ENCODE results near the gene HPCAL1.

DNA sequence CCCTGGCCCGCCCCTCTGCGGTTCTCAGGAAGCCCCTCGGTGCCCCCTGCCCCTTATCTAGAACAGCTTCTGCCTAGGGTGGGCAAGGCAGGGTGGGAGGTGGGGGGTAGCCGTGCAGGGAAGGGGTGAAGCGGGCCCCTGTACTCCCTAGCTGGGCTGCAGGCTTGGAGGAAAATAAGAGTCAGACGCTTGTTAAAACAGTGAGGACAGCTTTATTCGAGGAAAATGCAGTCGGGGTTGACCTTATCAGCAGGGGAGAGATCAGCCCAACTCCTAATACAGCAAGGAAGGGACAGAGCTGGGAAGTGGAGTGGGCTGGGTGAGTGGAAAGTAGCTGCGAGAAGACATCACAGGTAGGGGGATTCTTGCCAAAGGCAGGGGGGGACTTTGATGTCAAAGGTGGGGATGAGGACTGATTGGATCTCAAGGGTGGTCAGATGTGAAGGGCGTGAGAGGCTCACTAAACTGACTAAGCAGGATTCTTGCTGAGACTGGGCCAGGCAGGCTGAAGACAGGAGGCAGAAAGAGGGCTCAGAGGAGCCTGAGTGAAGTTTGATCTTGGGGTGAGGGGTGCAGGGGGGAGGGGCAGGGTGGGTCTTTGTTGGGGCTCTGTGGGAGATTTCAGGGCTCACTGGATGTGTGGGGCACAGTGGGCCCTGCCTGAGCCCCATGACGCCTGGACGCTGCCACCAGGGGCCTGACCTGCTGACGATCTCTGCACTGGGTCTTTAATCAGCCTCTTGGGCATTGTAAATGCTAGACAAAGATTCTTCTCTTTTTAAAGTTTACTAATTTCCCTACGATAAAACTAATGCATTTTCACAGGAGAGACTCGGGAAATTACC is 29.9 kb downstream of the HPCAL1 start:
- TF ChIP-seq, protein P1, sequence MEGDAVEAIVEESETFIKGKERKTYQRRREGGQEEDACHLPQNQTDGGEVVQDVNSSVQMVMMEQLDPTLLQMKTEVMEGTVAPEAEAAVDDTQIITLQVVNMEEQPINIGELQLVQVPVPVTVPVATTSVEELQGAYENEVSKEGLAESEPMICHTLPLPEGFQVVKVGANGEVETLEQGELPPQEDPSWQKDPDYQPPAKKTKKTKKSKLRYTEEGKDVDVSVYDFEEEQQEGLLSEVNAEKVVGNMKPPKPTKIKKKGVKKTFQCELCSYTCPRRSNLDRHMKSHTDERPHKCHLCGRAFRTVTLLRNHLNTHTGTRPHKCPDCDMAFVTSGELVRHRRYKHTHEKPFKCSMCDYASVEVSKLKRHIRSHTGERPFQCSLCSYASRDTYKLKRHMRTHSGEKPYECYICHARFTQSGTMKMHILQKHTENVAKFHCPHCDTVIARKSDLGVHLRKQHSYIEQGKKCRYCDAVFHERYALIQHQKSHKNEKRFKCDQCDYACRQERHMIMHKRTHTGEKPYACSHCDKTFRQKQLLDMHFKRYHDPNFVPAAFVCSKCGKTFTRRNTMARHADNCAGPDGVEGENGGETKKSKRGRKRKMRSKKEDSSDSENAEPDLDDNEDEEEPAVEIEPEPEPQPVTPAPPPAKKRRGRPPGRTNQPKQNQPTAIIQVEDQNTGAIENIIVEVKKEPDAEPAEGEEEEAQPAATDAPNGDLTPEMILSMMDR (conservative IDR thresholded peaks at IDR 0.05; ENCODE audit: low read depth in 2 of 2): no peak
- TF ChIP-seq, protein P2, sequence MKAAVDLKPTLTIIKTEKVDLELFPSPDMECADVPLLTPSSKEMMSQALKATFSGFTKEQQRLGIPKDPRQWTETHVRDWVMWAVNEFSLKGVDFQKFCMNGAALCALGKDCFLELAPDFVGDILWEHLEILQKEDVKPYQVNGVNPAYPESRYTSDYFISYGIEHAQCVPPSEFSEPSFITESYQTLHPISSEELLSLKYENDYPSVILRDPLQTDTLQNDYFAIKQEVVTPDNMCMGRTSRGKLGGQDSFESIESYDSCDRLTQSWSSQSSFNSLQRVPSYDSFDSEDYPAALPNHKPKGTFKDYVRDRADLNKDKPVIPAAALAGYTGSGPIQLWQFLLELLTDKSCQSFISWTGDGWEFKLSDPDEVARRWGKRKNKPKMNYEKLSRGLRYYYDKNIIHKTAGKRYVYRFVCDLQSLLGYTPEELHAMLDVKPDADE (IDR thresholded peaks at IDR 0.05): no peak

Data from GM23338 (cell line).